ENCODE results near the gene CDKAL1. TPM values are rescaled to one million over a fixed set of nuclear protein-coding genes. Genes with fewer than 3 reads are reported as not detected.

The CDKAL1 gene
- total and polyA plus RNA-seq, 9 of the 15 experiments (the other 6 are each of a cell fraction or from before 2014, with no cell fraction given) = 11.2 to 36.3 (median 20.1) TPM

GRCh38 chr6:21051777-21052176 lies 517.5 kb downstream of the CDKAL1 start:
- no peak for DNase-seq (ENCODE audit: extremely low read depth in 1 of 4, low spot score in 3 of 4)
- H3K79me2 ChIP-seq (ENCODE audit: control insufficient read depth, insufficient read depth, low read length) = no peaks in the 10 kb centered on the region
- ATAC-seq = no peak
- no peaks in the 10 kb centered on the region for H3K36me3 ChIP-seq (ENCODE audit: control insufficient read depth, insufficient read depth, low read length)
- H3K4me1 ChIP-seq (replicated peaks in 1 of 2; ENCODE audit: control insufficient read depth in 2 of 2, insufficient read depth in 2 of 2, low read length in 2 of 2) = no peaks in the 10 kb centered on the region
- no peak overlapping the region for H3K4me3 ChIP-seq
- ChIA-PET POLR2A (interaction anchor here (0.6 kb wide), 1 partner anchor 269 kb away, joined by 3 read pairs; no protein-coding TSS in a partner anchor), CTCF (ENCODE audit: low intra/inter-chr PET ratio) (no interaction called here)
- intact Hi-C loops (cut with micrococcal nuclease) (no loop called here), in situ Hi-C loops (cut with MboI) (no loop called here)
- TF ChIP-seq POU5F1 (IDR thresholded peaks at IDR 0.05; ENCODE audit: borderline replicate concordance, low read depth, low read length, partially characterized antibody) (no peak), SMAD3 (CRISPR knock-in tag; conservative IDR thresholded peaks at IDR 0.05) (no peak), RUNX1 (IDR thresholded peaks at IDR 0.05; ENCODE audit: low read depth) (no peak), FOXA1 (IDR thresholded peaks at IDR 0.05; ENCODE audit: borderline replicate concordance) (no peak), ZNF778 (CRISPR knock-in tag; IDR thresholded peaks at IDR 0.05) (no peak), ZNF395 (CRISPR knock-in tag; IDR thresholded peaks at IDR 0.05) (no peak), CREB3 (tag; conservative IDR thresholded peaks at IDR 0.05; ENCODE audit: low read depth) (no peak), SMARCA5 (IDR thresholded peaks at IDR 0.05) (no peak), ZBTB49 (CRISPR knock-in tag; IDR thresholded peaks at IDR 0.05; ENCODE audit: borderline replicate concordance) (no peak), ELF4 (CRISPR knock-in tag; IDR thresholded peaks at IDR 0.05) (no peak), NR2C2 (CRISPR knock-in tag; IDR thresholded peaks at IDR 0.05) (no peak), NR2C2 (tag; IDR thresholded peaks at IDR 0.05) (no peak), ZNF282 (CRISPR knock-in tag; IDR thresholded peaks at IDR 0.05) (no peak)
- H4K20me1 ChIP-seq (replicated peaks; ENCODE audit: control insufficient read depth, insufficient read depth, low read length) = no peaks in the 10 kb centered on the region
- no peak overlapping the region for H3K27ac ChIP-seq (ENCODE audit: extremely low read depth, low read depth, low read length)
- FAIRE-seq = no peak
- H2AFZ ChIP-seq (ENCODE audit: low read depth, low read length) = no peak overlapping the region
- H3K27me3 ChIP-seq (ENCODE audit: control insufficient read depth in 2 of 2, insufficient read depth in 2 of 2, low read length in 2 of 2) = no peaks in the 10 kb centered on the region
- no peak overlapping the region for H3K9ac ChIP-seq (ENCODE audit: insufficient read depth in 1 of 2, low read depth in 2 of 2, low read length in 2 of 2)
- H3K4me2 ChIP-seq (ENCODE audit: insufficient read depth, low read length) = no peak overlapping the region
- no TSS peak for BruUV-seq (replicated peaks)
- no peaks in the 10 kb centered on the region for H3K9me3 ChIP-seq (replicated peaks; ENCODE audit: control insufficient read depth, insufficient read depth, low read depth, low read length)
- H3K9me1 ChIP-seq (ENCODE audit: control insufficient read depth, insufficient read depth, low read length) = no peaks in the 10 kb centered on the region

All from K562 (cell line).